ENCODE measurements around the gene PITPNC1. TPM values are rescaled to one million over a fixed set of nuclear protein-coding genes. Genes with fewer than 3 reads are reported as not detected.

PITPNC1 gene
- total and polyA plus RNA-seq, 2 donors (not counting 3 experiments of a cell fraction or from before 2014, with no cell fraction given) = 2.4 to 9.6 TPM

- no TSS peak for BruUV-seq (replicated peaks)
- H3K4me2 ChIP-seq (ENCODE audit: insufficient read depth, low read length) = no peak overlapping the region
- DNase-seq (ENCODE audit: low read depth, low spot score) (no peak), FAIRE-seq (no peak)
- H2AFZ ChIP-seq (ENCODE audit: low read depth, low read length) = no peak overlapping the region
- no peaks in the 10 kb centered on the region for H3K27me3 ChIP-seq (ENCODE audit: control insufficient read depth in 2 of 2, insufficient read depth in 2 of 2, low read length in 2 of 2)
- no peaks in the 10 kb centered on the region for H4K20me1 ChIP-seq (replicated peaks; ENCODE audit: control insufficient read depth, extremely low read depth, insufficient read depth, low read length)
- no peaks in the 10 kb centered on the region for H3K79me2 ChIP-seq (ENCODE audit: control insufficient read depth, insufficient read depth, low read length)
- dilution Hi-C loops (cut with MboI; ENCODE audit: extremely low pct_ligation_motif_present, low sequenced_read_pairs) (no loop called here), intact Hi-C loops (cut with micrococcal nuclease) (no loop called here)
- ChIA-PET POLR2A (interaction anchor here (0.7 kb wide), 1 partner anchor 347 kb away, joined by 6 read pairs; no protein-coding TSS in a partner anchor), CTCF (no interaction called here)
- H3K9ac ChIP-seq (replicated peaks; ENCODE audit: extremely low read depth, insufficient read depth, low read length) = no peak overlapping the region
- TF ChIP-seq JUN (IDR thresholded peaks at IDR 0.05; ENCODE audit: borderline replicate concordance, insufficient read depth, insufficient read length, low read depth) (no peak), POLR2A (IDR thresholded peaks at IDR 0.05; ENCODE audit: low read depth, low read length) (no peak), POLR2AphosphoS5 (IDR thresholded peaks at IDR 0.05; ENCODE audit: insufficient read depth, low read depth, low read length) (no peak), MYC (IDR thresholded peaks at IDR 0.05; ENCODE audit: low read depth, low read length) (no peak), GATA2 (IDR thresholded peaks at IDR 0.05; ENCODE audit: insufficient read depth, insufficient read length, low read depth, low read length) (no peak), EZH2 (IDR thresholded peaks at IDR 0.05; ENCODE audit: borderline replicate concordance, low read depth, low read length, severe bottlenecking) (no peak), FOS (IDR thresholded peaks at IDR 0.05; ENCODE audit: borderline replicate concordance, insufficient read depth, low read length) (no peak), CTCF (IDR thresholded peaks at IDR 0.05; ENCODE audit: extremely low read depth in 1 of 2, insufficient read depth in 1 of 2, low read depth in 1 of 2, low read length in 2 of 2) (no peak)
- TF ChIP-seq, protein P1, sequence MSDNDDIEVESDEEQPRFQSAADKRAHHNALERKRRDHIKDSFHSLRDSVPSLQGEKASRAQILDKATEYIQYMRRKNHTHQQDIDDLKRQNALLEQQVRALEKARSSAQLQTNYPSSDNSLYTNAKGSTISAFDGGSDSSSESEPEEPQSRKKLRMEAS (IDR thresholded peaks at IDR 0.05; ENCODE audit: insufficient read depth, insufficient read length) = no peak
- H3K4me3 ChIP-seq (replicated peaks in 1 of 3; ENCODE audit: insufficient read depth in 1 of 3, low read depth in 1 of 3, low read length in 3 of 3) = no peak overlapping the region
- H3K9me3 ChIP-seq (replicated peaks; ENCODE audit: control insufficient read depth, insufficient read depth, low read length) = no peaks in the 10 kb centered on the region
- H3K9me1 ChIP-seq (replicated peaks; ENCODE audit: control insufficient read depth, extremely low read depth, insufficient read depth, low read length) = no peaks in the 10 kb centered on the region
- no peaks in the 10 kb centered on the region for H3K4me1 ChIP-seq (ENCODE audit: control insufficient read depth, extremely low read depth, insufficient read depth, low read length)
- H3K36me3 ChIP-seq (ENCODE audit: control insufficient read depth in 2 of 2, extremely low read depth in 1 of 2, insufficient read depth in 2 of 2, low read length in 2 of 2) = no peaks in the 10 kb centered on the region
- H3K27ac ChIP-seq (ENCODE audit: insufficient read depth, low read depth, low read length) = no peak overlapping the region
Observed at GRCh38 chr17:67679721-67680120, 302.6 kb downstream of the PITPNC1 start.

Data from endothelial cell of umbilical vein (primary cell).